IMR-90 (cell line): ENCODE data around the gene MTA1.

Experiments used
- BHLHE40 ChIP-seq: fragments of 150-350 bp; IDR thresholded peaks from 2 replicates; pipeline ENCODE4 v1.6.1; 2016; ENCODE audit warnings: mild to moderate bottlenecking, low read depth, low read length
- CEBPB ChIP-seq: IDR thresholded peaks from 2 replicates; pipeline ENCODE4 v1.6.1; 2012; ENCODE audit warnings: low read depth, low read length, improper control_type of control experiment
- CHD1 ChIP-seq: IDR thresholded peaks from 2 replicates; pipeline ENCODE4 v1.6.1; 2012; ENCODE audit warnings: low read depth, low read length, improper control_type of control experiment
- CTCF ChIP-seq: conservative IDR thresholded peaks from 2 replicates; pipeline ENCODE4 v1.5.1; 2012; ENCODE audit warnings: mild to moderate bottlenecking, low read depth, low read length, improper control_type of control experiment
- ELK1 ChIP-seq: fragments of 150-350 bp; IDR thresholded peaks from 2 replicates; pipeline ENCODE4 v1.6.1; 2016; ENCODE audit warnings: low read depth, mild to moderate bottlenecking, low read length, moderate library complexity, borderline replicate concordance
- FOS ChIP-seq: fragments of 150-350 bp; IDR thresholded peaks from 2 replicates; pipeline ENCODE4 v1.6.1; 2016; ENCODE audit warnings: low read depth, low read length
- MAFK ChIP-seq: IDR thresholded peaks from 2 replicates; pipeline ENCODE4 v1.6.1; 2012; ENCODE audit warnings: low read depth, low read length, improper control_type of control experiment
- NFE2L2 ChIP-seq: fragments of 150-350 bp; IDR thresholded peaks from 2 replicates; pipeline ENCODE4 v1.6.1; 2016; ENCODE audit warnings: low read depth, mild to moderate bottlenecking, low read length
- POLR2A ChIP-seq: IDR thresholded peaks from 2 replicates; pipeline ENCODE4 v1.6.1; 2012; ENCODE audit warnings: mild to moderate bottlenecking, low read depth, low read length
- RAD21 ChIP-seq: IDR thresholded peaks from 2 replicates; pipeline ENCODE4 v1.6.1; 2012; ENCODE audit warnings: low read length, improper control_type of control experiment
- RCOR1 ChIP-seq: IDR thresholded peaks from 2 replicates; pipeline ENCODE4 v1.6.1; 2012; ENCODE audit warnings: mild to moderate bottlenecking, low read length, improper control_type of control experiment; ENCODE audit not compliant: insufficient replicate concordance
- RFX5 ChIP-seq: IDR thresholded peaks from 2 replicates; pipeline ENCODE4 v1.8.0; 2012; ENCODE audit warnings: low read depth, mild to moderate bottlenecking, low read length, moderate library complexity
- SMC3 ChIP-seq: fragments of 150-350 bp; IDR thresholded peaks from 2 replicates; pipeline ENCODE4 v1.6.1; 2016; ENCODE audit warnings: low read depth, mild to moderate bottlenecking, antibody characterized with exemption, low read length, moderate library complexity
- USF2 ChIP-seq: fragments of 150-350 bp; IDR thresholded peaks from 2 replicates; pipeline ENCODE4 v1.6.1; 2017; ENCODE audit warnings: mild to moderate bottlenecking, antibody characterized with exemption, low read length, low read depth

GRCh38 chr14:105458010-105458409 is 38.4 kb downstream of the MTA1 start:
- no peak for TF ChIP-seq CTCF
- no peak for TF ChIP-seq POLR2A
- no peak for TF ChIP-seq RFX5
- no peak for TF ChIP-seq CHD1
- TF ChIP-seq MAFK = no peak
- TF ChIP-seq RCOR1 = no peak
- TF ChIP-seq ELK1 = no peak
- TF ChIP-seq USF2 = no peak
- TF ChIP-seq BHLHE40 = no peak
- TF ChIP-seq CEBPB = no peak
- TF ChIP-seq RAD21 = no peak
- no peak for TF ChIP-seq NFE2L2
- TF ChIP-seq SMC3 = no peak
- no peak for TF ChIP-seq FOS
